Inflammatory macrophage treated with lipopolysaccharide for 1 hour (primary cell): ENCODE results near the gene LRBA.

Experiments
- DNase-seq, 2 donors: peaks; one replicate each; pipeline ENCODE4 v3.0.0-alpha.2; 2020 to 2022

Gene LRBA

DNA sequence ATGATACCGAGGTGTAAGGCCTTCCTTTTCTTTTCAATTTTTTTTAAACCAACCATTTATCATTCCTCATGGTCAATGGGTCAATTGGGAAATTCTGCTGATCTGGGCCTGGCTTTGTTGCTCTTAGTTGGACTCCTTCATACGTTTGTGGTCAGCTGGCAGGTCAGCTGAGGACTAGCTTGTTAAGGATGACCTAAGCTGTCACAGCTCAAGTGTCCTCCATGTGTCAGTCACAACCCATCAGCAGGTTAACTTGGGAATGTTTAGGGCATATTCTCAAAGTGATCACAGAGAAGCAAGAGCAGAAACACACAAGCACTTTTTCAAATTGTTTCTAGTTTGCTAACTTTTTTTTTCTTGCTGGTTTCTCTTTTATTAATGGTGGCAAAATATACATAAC, 550.6 kb downstream of the LRBA start:
- DNase-seq, result no peak

DNA sequence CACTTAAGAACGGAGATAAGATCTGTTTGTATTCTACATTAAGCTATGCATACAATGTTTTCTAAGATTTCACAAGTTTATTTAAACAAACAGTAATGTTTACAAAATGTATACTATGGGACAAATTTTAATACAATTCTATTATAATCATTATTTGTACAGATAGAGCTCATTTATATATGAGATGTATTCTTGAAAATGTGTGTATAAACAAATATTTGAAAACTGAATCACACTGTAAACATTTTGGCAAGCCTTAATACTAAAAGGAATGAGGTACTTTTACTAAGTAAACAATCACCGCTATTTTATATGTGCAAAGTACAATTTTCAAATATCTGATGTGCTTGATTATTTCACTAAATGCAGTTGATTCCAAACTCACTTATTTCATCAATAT, 552.3 kb downstream of the LRBA start:
- no peak for DNase-seq

DNA sequence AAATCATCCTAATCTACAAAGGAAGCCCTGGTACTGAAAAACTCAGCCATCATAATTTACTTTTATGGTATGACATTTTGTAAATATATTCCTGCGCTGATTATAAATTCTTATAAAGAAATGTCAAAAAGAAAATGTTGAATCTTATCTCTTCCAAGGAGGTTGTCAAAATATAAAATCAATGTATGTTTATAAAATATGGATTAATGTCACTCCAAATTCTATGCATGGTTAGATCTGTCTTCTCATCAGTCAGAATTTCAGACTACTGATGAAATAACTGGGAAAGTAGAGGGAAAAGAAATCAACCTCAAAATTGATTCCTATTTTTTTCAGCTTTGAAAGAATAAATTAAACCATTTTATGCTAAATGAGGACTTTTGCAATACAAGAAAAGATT, 553.1 kb downstream of the LRBA start:
- no peak for DNase-seq

DNA sequence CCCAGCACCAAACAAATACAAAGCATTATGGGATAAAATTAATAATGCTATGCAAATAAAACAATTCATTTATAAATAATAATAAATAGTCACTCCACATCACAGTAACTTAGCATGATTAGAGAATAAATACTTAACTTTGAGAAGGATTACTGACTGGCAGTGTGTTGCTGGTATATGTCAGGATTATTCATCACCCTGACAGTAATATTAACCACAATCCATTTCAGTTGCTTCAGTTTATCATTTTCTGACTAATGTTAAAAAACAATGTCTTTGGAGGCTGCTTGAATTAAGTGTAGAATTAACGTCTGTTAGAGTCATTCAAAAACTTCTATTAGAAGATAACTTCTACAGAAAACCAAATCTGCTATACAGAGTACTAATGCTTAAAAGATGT, 557.3 kb downstream of the LRBA start:
- DNase-seq, result no peak

DNA sequence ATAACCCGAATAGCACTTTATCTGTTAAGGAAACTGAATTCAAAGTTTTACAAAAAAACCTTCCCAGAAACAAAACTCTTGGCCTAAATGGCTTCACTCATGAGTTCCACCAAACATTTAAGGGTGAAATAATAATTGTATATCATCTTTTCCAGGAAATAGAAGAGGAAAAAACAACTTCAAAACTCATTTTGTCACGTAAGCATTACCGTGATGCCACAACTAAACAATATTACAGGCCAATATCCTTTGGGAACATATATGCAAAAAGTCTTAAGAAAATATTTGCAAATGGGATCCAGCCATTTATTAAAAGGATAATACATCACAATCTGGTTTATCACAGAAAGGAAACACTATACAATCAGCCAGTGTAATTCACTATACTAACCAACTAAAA, 563.2 kb downstream of the LRBA start:
- DNase-seq, result no peak

DNA sequence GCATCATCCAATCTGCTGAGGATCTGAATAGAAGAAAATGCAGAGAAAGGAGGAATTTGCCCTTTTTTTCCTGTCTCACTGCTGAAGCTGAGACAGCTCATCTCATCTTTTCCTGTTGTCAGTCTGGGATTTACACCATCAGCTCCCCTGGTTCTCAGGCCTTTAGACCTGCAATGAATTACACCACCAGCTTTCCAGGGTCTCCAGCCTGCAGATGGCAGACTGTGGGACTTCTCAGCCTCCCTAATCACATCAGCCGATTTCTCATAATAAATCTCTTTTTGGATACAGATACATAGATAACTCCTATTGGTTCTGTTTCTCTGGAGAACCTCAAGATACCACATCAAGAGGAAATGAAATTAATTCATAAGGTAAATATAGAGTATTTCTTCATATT, 567.7 kb downstream of the LRBA start:
- no peak for DNase-seq

DNA sequence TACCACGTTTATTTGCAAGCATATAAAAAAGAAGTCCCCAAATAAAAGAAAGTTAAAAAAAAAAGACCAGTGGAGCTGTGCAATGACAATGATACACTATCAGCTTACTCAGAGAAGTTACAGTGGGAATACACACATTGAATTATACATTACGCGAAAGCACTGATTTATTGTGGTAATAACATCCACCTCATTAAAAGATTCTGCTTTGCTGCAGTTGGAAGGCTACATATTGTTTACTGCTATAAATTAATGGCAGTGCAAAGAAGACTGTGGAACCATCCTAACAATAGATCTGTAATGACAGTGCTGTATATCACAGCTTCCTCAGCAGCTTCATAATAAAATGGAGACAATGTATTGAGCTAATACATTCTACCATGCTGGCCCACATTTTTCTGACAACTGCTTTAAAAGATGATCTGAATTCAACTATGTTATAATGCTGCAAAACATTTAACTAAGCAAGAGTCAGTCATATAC, 575.6 kb downstream of the LRBA start:
- DNase-seq, result no peak

DNA sequence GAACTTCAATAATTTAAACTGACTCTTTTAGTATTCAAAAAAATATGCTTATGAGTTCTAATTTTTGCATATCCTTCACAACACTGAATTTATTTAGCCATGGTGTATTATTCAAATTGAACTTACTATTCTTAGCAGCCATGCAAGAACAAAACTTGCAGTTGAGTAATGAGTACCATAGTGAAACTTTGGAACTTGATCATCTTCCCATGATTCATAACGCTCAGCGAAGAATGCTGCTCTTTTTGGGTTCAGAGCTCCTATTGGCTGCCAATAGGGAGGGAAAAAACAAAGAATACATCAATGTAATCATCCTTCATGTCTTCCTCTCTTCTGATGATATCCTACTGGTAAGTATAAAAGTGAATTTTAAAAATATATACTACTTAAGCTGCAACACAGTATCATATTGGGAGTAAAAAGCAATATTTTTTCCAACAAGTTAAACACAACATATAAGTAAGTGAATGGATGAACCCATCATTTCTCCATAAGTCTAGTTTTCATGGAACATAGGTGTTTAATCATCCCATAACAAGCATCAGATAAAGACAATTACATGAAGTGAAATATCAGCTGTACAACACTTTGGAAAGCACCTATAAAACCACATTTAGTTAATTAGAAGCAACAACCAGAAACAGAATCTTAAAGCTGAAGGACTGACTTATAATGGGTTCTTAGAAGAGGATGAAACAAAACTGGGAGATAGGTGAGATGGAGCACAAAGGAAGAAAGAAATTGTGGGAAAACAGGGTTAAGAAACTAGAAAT, 578.3 kb downstream of the LRBA start:
- no peak for DNase-seq

DNA sequence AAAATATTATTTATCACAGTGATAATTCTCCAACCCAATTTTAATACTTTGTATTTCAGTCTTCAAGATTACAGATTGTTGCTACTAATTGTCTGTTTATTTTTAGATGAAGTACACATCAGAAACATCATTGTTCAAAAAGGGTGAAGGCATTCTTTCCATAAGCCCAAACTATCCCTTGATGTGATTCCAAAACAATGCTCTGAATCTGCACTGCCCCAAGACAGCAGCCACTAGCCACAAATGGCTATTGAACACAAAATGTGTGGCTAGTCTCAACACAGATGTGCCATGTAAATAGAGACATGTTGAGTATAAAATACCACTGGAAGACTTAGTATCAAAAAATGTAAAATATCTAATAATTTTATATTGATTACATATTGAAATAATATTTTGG, 583.9 kb downstream of the LRBA start:
- no peak for DNase-seq

DNA sequence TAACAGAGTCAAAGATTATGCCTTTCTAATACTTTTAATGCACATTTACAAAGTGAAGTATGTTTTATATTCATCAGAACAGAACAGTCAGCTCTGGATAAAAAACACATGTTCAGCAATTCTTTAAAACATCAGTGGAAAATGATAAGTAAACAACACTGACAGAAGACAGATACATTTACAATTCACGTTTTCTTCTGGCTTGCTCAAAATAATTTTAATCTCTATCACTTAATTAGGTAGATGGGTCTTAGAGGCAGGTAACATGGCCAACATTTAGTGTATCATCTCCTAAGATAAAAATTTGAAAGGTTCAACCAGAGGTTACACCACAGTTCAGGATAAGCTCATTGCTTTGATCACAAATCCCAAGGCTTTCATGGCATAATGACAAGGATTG, 589.9 kb downstream of the LRBA start:
- DNase-seq, result no peak

DNA sequence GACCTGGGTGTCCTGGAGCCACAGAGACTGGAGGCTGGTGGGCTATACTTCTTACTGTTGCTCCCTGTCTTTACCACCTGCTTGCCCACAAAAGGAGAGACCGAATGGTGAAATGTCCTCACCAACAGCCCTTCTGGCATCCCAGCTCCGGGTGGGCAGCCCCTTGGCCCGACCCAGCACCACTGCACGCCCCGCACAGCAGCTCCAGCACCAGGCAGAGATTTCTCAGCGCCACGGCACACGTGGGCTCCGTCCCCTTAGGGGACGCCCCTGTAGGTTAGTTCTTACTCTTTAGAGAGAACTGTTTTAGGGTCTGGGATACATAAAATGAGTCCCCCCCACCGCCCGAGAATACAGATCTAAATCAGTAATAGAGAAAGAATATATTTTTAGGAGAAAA, 591.6 kb downstream of the LRBA start:
- no peak for DNase-seq

DNA sequence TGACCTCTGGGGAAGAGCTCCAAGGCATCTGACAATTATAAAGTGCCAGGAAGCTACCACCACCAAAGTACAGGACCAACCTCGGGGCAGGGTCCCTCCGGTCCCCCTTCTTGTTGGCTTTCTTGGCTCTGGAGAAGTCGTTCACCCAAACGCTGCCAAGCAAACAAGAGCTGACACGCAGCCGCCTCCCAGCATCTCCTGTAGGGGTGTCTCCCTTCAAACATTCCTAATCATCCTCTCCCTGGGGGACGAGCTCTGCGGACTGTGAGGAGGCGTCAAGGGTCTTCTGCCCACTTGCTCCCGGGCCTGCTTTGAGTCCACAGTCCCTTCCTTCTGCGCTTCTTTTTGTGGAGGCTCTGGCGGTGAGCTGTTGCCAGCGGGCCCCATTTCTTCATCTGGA, 592.0 kb downstream of the LRBA start:
- no peak for DNase-seq

DNA sequence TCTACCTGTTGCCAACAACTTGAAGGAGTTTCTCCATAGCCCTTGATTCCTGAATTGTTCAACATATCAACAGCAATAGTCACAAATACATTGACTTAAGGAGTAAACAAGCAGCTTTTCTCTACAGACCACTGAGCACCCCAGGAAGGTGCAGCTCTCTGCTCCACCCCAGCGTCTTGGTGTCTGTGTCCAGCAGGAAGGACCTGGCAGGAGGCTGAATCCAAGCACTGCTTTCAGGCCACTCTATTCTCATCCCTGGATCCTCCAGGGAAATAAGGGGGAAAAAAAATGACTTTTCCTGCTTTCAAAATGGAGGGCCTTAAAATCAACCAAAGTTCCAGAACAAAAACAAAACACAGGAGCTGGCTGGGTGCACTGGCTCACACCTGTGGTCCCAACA, 593.5 kb downstream of the LRBA start:
- DNase-seq, result no peak

DNA sequence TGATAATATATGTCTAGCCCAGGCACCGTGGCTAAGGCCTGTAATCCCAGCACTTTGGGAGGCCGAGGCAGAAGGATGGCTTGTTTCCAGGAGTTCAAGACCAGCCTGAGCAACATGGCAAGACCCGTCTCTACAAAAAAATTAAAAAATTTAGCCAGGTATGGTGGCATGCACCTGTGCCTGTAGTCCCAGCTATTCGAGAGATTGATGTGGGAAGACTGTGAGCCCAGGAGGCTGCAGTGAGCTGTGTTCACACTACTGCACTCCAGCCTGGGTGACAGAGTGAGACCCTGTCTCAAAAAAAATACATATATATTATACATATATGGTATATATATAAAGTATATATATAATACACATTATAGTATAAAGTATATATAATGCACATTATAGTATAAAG, 595.1 kb downstream of the LRBA start:
- DNase-seq, result no peak

DNA sequence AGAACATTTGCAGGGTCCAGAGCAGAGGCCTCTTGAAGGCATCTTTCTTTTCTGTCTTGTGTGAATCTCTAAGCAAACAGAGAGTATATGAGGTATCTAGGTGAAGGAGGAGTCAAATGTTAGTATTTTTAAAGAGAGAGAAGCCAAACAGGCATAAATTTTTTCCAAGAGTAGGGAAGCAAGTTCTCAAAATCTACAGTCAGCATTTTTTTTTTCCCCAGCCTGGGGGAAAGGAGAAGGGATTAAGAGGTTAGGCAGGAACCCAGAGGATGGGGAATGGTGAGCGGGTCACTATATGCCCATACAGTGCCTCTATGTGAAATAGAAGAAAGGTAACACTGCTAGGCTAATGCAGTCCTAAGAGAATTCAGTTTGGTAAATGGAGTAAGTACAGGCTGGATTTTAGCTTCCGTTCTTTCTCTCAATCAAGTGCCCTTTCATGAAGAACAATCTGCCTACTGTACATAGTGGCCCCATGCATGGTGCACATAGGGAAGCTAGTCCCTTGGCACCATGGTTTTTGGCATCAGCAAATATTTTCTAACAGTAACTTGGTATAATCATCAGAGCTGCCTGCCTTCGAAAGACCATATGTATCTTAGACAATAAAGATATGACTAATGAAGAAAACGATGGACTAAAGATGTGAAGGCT, 596.2 kb downstream of the LRBA start:
- DNase-seq, result no peak

DNA sequence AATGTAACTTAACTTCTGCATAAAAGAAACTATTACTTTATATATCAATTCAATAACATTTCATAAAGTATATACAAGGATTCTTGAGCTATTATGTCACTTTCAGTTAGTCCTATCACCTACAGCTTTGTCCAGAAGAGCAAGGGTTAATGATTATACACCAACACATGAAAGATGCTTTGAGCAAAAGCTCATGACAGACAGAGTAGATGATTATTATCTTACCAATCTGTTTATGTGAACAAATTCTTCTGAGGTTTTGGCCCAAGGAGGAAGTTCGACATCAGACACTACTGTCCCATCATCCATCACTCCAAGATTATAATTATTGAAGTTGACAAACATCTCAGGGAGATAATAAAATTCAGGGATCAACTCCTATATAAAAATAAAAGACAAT, 599.9 kb downstream of the LRBA start:
- no peak for DNase-seq

DNA sequence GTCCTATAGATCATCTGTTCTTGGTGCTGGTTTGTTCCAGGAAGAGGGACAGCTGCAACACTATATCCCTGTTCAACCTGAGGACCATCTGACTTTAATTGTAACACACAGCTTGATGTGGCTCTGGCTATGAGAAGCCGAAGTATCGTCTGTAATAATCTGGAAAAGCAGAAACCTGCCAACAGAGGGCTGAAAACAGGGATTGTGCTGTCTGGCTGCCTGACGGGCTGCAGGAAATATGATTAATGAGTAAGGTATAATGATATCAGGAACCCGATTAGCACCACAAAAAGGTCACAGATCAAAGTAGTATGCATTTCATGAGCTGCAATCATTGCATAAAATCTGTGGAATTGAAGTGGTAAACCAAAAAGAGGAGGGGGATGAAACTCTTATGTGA, 603.6 kb downstream of the LRBA start:
- DNase-seq, result no peak

DNA sequence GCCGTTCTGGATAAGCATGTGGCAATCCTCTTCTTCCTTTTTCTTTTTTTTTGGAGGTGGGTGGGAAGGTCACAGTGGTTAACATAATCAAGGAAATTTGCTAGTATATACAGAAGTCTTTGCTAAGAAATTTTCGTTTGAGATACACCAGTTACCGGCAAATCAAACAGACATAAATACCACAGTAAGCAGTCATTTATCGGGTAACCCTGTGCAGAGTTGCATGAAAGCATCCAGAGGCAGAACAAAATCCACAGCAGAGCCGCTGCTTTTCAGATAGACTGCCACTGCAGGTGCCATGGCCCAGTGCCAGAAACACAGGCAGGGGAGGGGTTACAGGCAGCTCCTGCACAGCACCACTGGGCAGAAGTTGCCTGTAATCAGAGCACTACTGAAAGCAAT, 612.2 kb downstream of the LRBA start:
- peak; percentile 34 to 56 for DNase-seq

DNA sequence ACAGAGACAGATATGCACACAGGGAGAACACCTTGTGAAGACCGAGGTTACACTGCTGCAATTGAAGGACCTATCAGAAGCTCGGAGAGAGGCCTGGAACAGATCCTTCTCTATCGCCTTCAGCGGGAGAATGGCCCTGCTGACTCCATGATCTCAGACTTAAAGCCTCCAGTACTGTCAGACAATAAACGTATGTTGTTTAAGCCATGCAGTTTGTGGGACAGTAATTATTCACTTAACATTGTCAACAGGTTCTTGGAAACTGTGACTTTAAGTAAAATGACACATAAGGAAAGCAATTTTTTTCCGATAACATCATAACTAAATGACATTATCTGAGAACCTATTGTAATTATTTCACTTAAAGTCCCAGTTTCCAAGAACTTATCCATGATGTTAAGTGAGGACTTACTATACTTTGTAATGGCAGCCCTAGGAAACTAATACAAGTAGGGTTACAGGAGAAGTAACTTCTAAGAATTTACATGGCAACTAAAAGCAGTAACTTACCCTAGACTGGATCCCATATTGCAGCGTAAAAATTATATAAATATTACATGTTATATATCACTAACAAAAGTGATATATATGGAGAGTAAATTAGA, 613.9 kb downstream of the LRBA start:
- DNase-seq, result no peak

DNA sequence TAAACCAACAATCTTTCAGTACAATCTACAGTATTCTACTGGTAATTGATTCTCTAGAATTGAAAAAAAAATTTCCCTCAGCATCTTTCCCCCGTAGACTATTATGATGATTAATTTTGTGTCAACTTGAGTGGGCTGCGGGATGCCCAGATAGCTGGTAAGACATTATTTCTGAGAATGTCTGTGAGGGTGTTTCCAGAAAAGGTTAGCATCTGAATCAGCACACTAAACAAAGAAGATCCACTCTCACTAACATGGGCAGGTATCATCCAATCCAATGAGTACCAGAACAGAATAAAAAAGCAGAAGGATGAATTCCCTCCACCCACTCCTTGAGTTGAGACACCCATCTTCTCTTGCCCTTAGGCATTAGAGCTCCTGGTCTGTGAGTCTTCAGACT, 619.2 kb downstream of the LRBA start:
- peak in 1 of 2 donors; percentile 28 for DNase-seq

DNA sequence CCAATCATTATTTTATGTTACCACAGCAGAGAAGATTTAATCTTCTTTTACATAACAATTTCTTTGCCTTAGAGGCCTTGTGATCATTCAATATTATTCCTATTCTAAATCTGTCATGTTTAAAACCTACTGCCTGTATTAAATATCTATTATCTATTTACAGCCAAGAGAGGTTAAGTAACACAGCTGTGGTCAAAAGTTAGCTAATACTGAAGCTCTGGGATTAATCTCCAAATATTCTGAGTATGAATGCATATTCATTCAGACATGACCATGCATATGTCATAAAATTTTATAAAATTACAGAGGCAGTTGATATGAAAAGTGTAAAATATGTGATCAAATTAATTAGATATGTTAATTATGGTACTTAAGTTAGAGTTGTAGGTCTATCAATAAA, 621.0 kb downstream of the LRBA start:
- no peak for DNase-seq

DNA sequence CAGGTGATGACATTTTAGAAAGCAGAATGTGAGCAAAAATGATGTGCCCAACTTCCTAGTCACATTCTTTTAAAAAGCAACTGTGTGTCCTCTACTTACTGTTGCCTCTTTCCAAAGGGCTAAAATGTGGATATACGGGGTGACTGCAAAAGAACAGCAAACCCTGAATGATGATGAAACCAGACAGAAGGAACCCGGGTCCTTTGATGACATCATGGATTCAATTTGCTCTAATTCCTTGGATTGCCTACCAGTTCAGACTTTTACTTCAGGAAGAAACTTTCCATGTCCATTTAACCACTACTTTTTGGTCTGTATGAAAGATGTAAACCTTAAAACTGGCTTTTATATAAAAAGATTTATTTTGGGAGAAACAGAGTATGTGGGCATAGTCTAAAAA, 624.0 kb downstream of the LRBA start:
- DNase-seq, result no peak

DNA sequence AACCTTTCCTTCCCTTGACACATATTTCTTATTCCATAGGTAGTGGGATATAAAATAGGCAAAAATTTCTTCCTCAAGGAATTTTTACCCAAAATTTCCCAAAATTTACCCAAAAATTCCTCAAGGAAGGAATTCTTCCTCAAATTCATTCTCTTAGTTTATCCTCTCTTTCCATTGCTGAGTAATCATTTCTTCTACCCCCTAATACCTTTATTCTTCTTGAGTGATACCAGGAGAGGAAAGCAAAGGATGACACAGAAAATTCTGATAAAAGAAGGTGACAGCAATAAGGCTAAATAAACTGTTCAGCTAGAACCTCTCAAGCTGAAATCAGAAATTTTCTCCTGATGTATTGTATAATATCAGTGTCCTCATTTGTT, 624.6 kb downstream of the LRBA start:
- no peak for DNase-seq

DNA sequence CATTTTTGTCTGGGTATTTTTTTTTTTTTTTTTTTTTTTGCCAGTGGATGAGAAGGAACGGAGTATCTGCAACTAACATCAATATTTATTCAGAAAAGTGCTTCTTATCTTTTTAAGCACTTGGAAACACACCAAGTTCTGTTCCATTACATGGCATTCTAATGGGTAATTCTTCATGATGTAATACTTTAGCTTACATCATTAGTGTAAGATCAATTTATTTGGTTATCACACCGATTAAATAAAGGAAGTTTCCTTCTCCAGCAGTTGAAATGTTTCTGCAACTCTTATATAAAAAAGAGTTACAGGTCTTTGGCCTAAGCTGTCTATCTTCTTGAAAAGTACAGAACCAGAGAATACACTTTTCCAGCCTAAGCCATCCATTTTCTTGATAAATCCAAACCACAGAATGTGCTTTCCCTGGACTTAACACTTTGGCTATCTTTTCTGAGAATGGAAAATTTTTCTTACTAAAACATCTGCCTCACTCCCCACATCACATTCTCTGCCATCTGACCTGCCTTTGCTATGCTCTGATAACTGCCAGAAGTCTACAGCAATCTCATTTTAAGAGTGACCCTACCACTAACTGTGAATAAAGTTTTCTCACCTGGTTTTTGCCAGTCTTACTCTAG, 625.1 kb downstream of the LRBA start:
- no peak for DNase-seq
